HG02870 (cell line): ENCODE results near the gene SYTL3.

Experiments used
- ATAC-seq: cut with Tn5 transposase; IDR thresholded peaks from one replicate; pipeline ENCODE4 v1.9.1; 2021; ENCODE audit warnings: mild to moderate bottlenecking, moderate library complexity; ENCODE audit not compliant: unreplicated experiment

Gene SYTL3

GRCh38 chr6:158715330-158716311 is 65.8 kb downstream of the SYTL3 start:
- peak; percentile 64 for ATAC-seq

- ATAC-seq: peak; percentile 56
Measured at GRCh38 chr6:158717341-158718330, 67.8 kb downstream of the SYTL3 start.

GRCh38 chr6:158718461-158719046 is 68.7 kb downstream of the SYTL3 start:
- ATAC-seq: no peak

- ATAC-seq: no peak
Measured at GRCh38 chr6:158722176-158722729, 72.4 kb downstream of the SYTL3 start.

GRCh38 chr6:158725704-158726103 is 75.8 kb downstream of the SYTL3 start:
- no peak for ATAC-seq

- no peak for ATAC-seq
Measured at GRCh38 chr6:158729906-158730540, 80.2 kb downstream of the SYTL3 start.

- no peak for ATAC-seq
Measured at GRCh38 chr6:158730541-158730907, 80.7 kb downstream of the SYTL3 start.

GRCh38 chr6:158735009-158735408 is 85.2 kb downstream of the SYTL3 start:
- no peak for ATAC-seq

- no peak for ATAC-seq
Measured at GRCh38 chr6:158737082-158737709, 87.3 kb downstream of the SYTL3 start.

- ATAC-seq: no peak
Measured at GRCh38 chr6:158737710-158738615, 88.1 kb downstream of the SYTL3 start.

GRCh38 chr6:158739673-158740072 is 89.8 kb downstream of the SYTL3 start:
- no peak for ATAC-seq

- ATAC-seq: no peak
Measured at GRCh38 chr6:158743033-158743651, 93.3 kb downstream of the SYTL3 start.

GRCh38 chr6:158744986-158745430 is 95.2 kb downstream of the SYTL3 start:
- no peak for ATAC-seq

GRCh38 chr6:158751224-158751623 is 101.4 kb downstream of the SYTL3 start:
- no peak for ATAC-seq

- no peak for ATAC-seq
Measured at GRCh38 chr6:158751921-158752320, 102.1 kb downstream of the SYTL3 start.

GRCh38 chr6:158752613-158753012 is 102.8 kb downstream of the SYTL3 start:
- no peak for ATAC-seq

- no peak for ATAC-seq
Measured at GRCh38 chr6:158753811-158754210, 104.0 kb downstream of the SYTL3 start.

GRCh38 chr6:158754738-158755137 is 104.9 kb downstream of the SYTL3 start:
- no peak for ATAC-seq
